ENCODE measurements around the gene TARS2.

DNA sequence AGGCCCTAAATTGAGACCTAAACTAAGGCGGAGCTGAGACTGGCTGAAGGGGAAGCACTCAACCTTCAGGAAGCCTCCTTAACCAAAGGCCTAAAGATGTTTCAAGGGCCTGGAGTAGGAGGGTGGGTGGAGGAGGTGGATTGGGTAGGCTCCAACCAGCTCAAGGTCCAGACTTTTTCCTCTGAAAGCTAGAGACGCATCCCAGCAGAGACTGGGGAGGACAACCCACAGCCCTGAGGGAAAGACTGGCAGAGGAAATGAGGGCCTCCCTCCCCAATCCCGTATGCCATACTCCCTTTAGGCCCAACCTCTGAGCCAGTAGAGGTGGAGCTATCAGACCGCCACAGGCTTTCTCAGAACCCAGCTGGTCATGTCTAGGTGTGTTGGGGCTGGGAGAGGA lies 21.8 kb downstream of the TARS2 start:
- TF ChIP-seq EZH2 (IDR thresholded peaks at IDR 0.05; ENCODE audit: low read depth) = no peak
- TF ChIP-seq, protein P1, sequence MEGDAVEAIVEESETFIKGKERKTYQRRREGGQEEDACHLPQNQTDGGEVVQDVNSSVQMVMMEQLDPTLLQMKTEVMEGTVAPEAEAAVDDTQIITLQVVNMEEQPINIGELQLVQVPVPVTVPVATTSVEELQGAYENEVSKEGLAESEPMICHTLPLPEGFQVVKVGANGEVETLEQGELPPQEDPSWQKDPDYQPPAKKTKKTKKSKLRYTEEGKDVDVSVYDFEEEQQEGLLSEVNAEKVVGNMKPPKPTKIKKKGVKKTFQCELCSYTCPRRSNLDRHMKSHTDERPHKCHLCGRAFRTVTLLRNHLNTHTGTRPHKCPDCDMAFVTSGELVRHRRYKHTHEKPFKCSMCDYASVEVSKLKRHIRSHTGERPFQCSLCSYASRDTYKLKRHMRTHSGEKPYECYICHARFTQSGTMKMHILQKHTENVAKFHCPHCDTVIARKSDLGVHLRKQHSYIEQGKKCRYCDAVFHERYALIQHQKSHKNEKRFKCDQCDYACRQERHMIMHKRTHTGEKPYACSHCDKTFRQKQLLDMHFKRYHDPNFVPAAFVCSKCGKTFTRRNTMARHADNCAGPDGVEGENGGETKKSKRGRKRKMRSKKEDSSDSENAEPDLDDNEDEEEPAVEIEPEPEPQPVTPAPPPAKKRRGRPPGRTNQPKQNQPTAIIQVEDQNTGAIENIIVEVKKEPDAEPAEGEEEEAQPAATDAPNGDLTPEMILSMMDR (conservative IDR thresholded peaks at IDR 0.05) = no peak
